GM10248 (cell line): Measurements from ENCODE around the gene AGXT2.

ENCODE experiments used
- CTCF ChIA-PET: fragments of 300-600 bp; sonication (Branson Sonifier 250); formaldehyde crosslinking; extraction: SDS; loops from one replicate; lab custom pipeline; 2021; ENCODE audit warnings: antibody characterized with exemption; lab: Yijun Ruan, JAX
- POLR2A ChIA-PET: fragments of 350-650 bp; sonication (Branson Sonifier 250); formaldehyde crosslinking; extraction: SDS; loops from one replicate; lab custom pipeline; 2020; ENCODE audit warnings: antibody characterized with exemption; lab: Yijun Ruan, JAX
- DNase-seq: peaks from one replicate; pipeline ENCODE4 v3.0.0; 2012; ENCODE audit errors: extremely low spot score
- CTCF ChIP-seq: IDR thresholded peaks from 2 replicates; pipeline ENCODE4 v1.5.1; 2012; ENCODE audit warnings: mild to moderate bottlenecking, low read depth; ENCODE audit errors: extremely low read depth, missing control alignments, control extremely low read depth

AGXT2 gene

GRCh38 chr5:35048910-35049309 is 1.2 kb upstream of the AGXT2 start:
- POLR2A ChIA-PET, result no interaction called here
- no peak for DNase-seq
- CTCF ChIA-PET, result interaction anchor here (0.8 kb wide), 1 partner anchor 19 kb away, joined by 3 read pairs; no protein-coding TSS in a partner anchor
- no peak for TF ChIP-seq CTCF

GRCh38 chr5:35046774-35047173 is 975 bp downstream of the AGXT2 start:
- no peak for TF ChIP-seq CTCF
- CTCF ChIA-PET, result no interaction called here
- POLR2A ChIA-PET, result no interaction called here
- DNase-seq, result no peak

- TF ChIP-seq CTCF, result no peak
- CTCF ChIA-PET, result no interaction called here
- POLR2A ChIA-PET, result no interaction called here
- DNase-seq, result no peak
Measured at GRCh38 chr5:35045280-35045679, 2.5 kb downstream of the AGXT2 start.

- DNase-seq, result no peak
- ChIA-PET POLR2A (no interaction called here), CTCF (interaction anchor here (2.0 kb wide), 1 partner anchor 41 kb away, joined by 7 read pairs; no protein-coding TSS in a partner anchor)
- no peak for TF ChIP-seq CTCF
Measured at GRCh38 chr5:35044649-35045048, 3.1 kb downstream of the AGXT2 start.

GRCh38 chr5:35042781-35043180 is 5.0 kb downstream of the AGXT2 start:
- ChIA-PET CTCF (interaction anchor here (1.2 to 2.0 kb wide), 3 partner anchors 8 to 39 kb away, joined by 3 to 7 read pairs (median 3); no protein-coding TSS in a partner anchor), POLR2A (no interaction called here)
- DNase-seq, result no peak
- no peak for TF ChIP-seq CTCF

- CTCF ChIA-PET, result interaction anchor here (1.0 to 1.4 kb wide), 4 partner anchors 9 to 395 kb away, joined by 3 read pairs; no protein-coding TSS in a partner anchor
- POLR2A ChIA-PET, result interaction anchor here (0.6 kb wide), 1 partner anchor 9 kb away, joined by 6 read pairs; no protein-coding TSS in a partner anchor
- DNase-seq, result no peak
- TF ChIP-seq CTCF, result no peak
Measured at GRCh38 chr5:35041261-35041660, 6.5 kb downstream of the AGXT2 start.

- no peak for DNase-seq
- ChIA-PET POLR2A (no interaction called here), CTCF (no interaction called here)
- TF ChIP-seq CTCF, result no peak
Measured at GRCh38 chr5:35038891-35039290, 8.9 kb downstream of the AGXT2 start.
